Breast epithelium (tissue), 4 donors: ENCODE results near the gene EHMT1. TPM values are rescaled to one million over a fixed set of nuclear protein-coding genes. Genes with fewer than 3 reads are reported as not detected.

Source experiments
- DNase-seq, 2 donors: peaks; one replicate each; pipeline ENCODE4 v3.0.0-alpha.2; 2019; ENCODE audit warnings: low spot score in 2 of 2
- H3K27ac ChIP-seq, 2 donors: fragments of 200-600 bp; sonication (generic) in 1 of 2; one replicate each; pipeline ENCODE4 v1.5.1; 2016 to 2019; ENCODE audit warnings: mild to moderate bottlenecking in 1 of 2
- H3K27me3 ChIP-seq, 2 donors: fragments of 200-600 bp; sonication (generic) in 1 of 2; one replicate each; pipeline versions ENCODE4 v1.5.1 to v1.6.0; 2017 to 2019; ENCODE audit warnings: control low read depth in 1 of 2, mild to moderate bottlenecking in 1 of 2
- H3K36me3 ChIP-seq: fragments of 200-600 bp; one replicate; pipeline ENCODE4 v1.5.1; 2019
- H3K4me1 ChIP-seq, 2 donors: fragments of 200-600 bp; sonication (generic); one replicate each; pipeline ENCODE4 v1.5.1; 2016 to 2019; ENCODE audit warnings: control low read depth in 1 of 2
- H3K4me3 ChIP-seq, 3 donors: fragments of 200-600 bp; sonication (generic); 1 replicate in 2 of 3; 2 replicates in 1 of 3; pipeline ENCODE4 v1.5.1; 2016 to 2019; ENCODE audit warnings: mild to moderate bottlenecking in 3 of 3, moderate library complexity in 2 of 3
- H3K9me3 ChIP-seq, 2 donors: fragments of 200-600 bp; sonication (generic) in 1 of 2; one replicate each; pipeline ENCODE4 v1.5.1; 2016 to 2019; ENCODE audit warnings: control low read depth in 1 of 2
- CTCF ChIP-seq, 3 donors: fragments of 450-650 bp; IDR thresholded peaks; one replicate each; pipeline ENCODE4 v1.5.1; 2016 to 2017; ENCODE audit warnings: antibody characterized with exemption in 3 of 3, mild to moderate bottlenecking in 3 of 3, moderate library complexity in 3 of 3
- POLR2A ChIP-seq: fragments of 450-650 bp; IDR thresholded peaks from one replicate; pipeline ENCODE4 v1.6.1; 2016; ENCODE audit warnings: antibody characterized with exemption, mild to moderate bottlenecking, moderate library complexity
- POLR2AphosphoS5 ChIP-seq, 3 donors: sonication (generic); formaldehyde crosslinking; IDR thresholded peaks; one replicate each; pipeline ENCODE4 v1.6.1; 2017; ENCODE audit warnings: antibody characterized with exemption in 3 of 3
- intact Hi-C: fragments of 100-400 bp; cut with DNase I; formaldehyde crosslinking; loops from one replicate; pipeline ENCODE4 v1.15.1; 2023; ENCODE audit warnings: low total_unique reads
- total RNA-seq, 3 donors: library from RNA; depleted of rRNA; stranded (reverse); fragments of >200 nt; gene quantifications; one replicate each; pipeline ENCODE4 v1.1.0, GENCODE V29; 2016

The EHMT1 gene
- total RNA-seq, 3 donors from 2014 or later: 63.7 to 113 (median 91.2) TPM

GRCh38 chr9:137828527-137829259 is 209.9 kb downstream of the EHMT1 start:
- no peak overlapping the region for H3K4me3 ChIP-seq
- TF ChIP-seq POLR2A (no peak), CTCF (IDR thresholded peaks at IDR 0.05) (no peak), POLR2AphosphoS5 (IDR thresholded peaks at IDR 0.05) (no peak)
- intact Hi-C loops: no loop called here
- H3K4me1 ChIP-seq: no peaks in the 10 kb centered on the region
- H3K36me3 ChIP-seq: peaks cover 3% of the 10 kb centered on the region
- no peak overlapping the region for H3K27ac ChIP-seq
- H3K9me3 ChIP-seq: peaks cover 0 to 6% of the 10 kb centered on the region in 2 donors
- H3K27me3 ChIP-seq: no peaks in the 10 kb centered on the region
- no peak for DNase-seq

- DNase-seq: no peak
- peaks cover 6% of the 10 kb centered on the region for H3K36me3 ChIP-seq
- H3K27me3 ChIP-seq: no peaks in the 10 kb centered on the region
- H3K27ac ChIP-seq: no peak overlapping the region
- H3K4me1 ChIP-seq: no peaks in the 10 kb centered on the region
- peaks cover 0 to 6% of the 10 kb centered on the region in 2 donors for H3K9me3 ChIP-seq
- intact Hi-C loops: no loop called here
- no peak overlapping the region for H3K4me3 ChIP-seq
- TF ChIP-seq POLR2AphosphoS5 (IDR thresholded peaks at IDR 0.05): no peak
- TF ChIP-seq CTCF (IDR thresholded peaks at IDR 0.05): no peak
- TF ChIP-seq POLR2A: no peak
Observed at GRCh38 chr9:137829260-137829996, 210.6 kb downstream of the EHMT1 start.

- Histone ChIP-seq H3K27me3 (no peaks in the 10 kb centered on the region), H3K27ac (no peak overlapping the region), H3K36me3 (peaks cover 6% of the 10 kb centered on the region), H3K9me3 (no peaks in the 10 kb centered on the region), H3K4me3 (no peak overlapping the region), H3K4me1 (no peaks in the 10 kb centered on the region)
- intact Hi-C loops: no loop called here
- DNase-seq: no peak
- TF ChIP-seq POLR2A (no peak), CTCF (IDR thresholded peaks at IDR 0.05) (no peak), POLR2AphosphoS5 (IDR thresholded peaks at IDR 0.05) (no peak)
Observed at GRCh38 chr9:137832191-137832700, 213.4 kb downstream of the EHMT1 start.

- no peaks in the 10 kb centered on the region for H3K27me3 ChIP-seq
- H3K9me3 ChIP-seq: no peaks in the 10 kb centered on the region
- H3K27ac ChIP-seq: no peak overlapping the region
- no peak overlapping the region for H3K4me3 ChIP-seq
- no peak for TF ChIP-seq POLR2A
- intact Hi-C loops: no loop called here
- DNase-seq: no peak
- peaks cover 6% of the 10 kb centered on the region for H3K36me3 ChIP-seq
- H3K4me1 ChIP-seq: no peaks in the 10 kb centered on the region
Observed at GRCh38 chr9:137832830-137833590, 214.2 kb downstream of the EHMT1 start.

- H3K36me3 ChIP-seq: peaks cover 6% of the 10 kb centered on the region
- intact Hi-C loops: no loop called here
Observed at GRCh38 chr9:137833721-137834613, 215.2 kb downstream of the EHMT1 start.

More at GRCh38 chr9:137833721-137834613, 215.2 kb downstream of the EHMT1 start:
- Histone ChIP-seq H3K27me3 (no peaks in the 10 kb centered on the region), H3K4me3 (no peak overlapping the region), H3K27ac (no peak overlapping the region), H3K9me3 (no peaks in the 10 kb centered on the region), H3K4me1 (no peaks in the 10 kb centered on the region)
- TF ChIP-seq POLR2AphosphoS5 (IDR thresholded peaks at IDR 0.05): no peak
- no peak for TF ChIP-seq POLR2A
- TF ChIP-seq CTCF (IDR thresholded peaks at IDR 0.05): no peak
- no peak for DNase-seq
